Endodermal cell (in vitro differentiated cells): ENCODE data around the gene MICAL3. TPM values are rescaled to one million over a fixed set of nuclear protein-coding genes. Genes with fewer than 3 reads are reported as not detected.

Source experiments
- DNase-seq: peaks from one replicate; pipeline ENCODE4 v3.0.0-alpha.2; 2017
- H3K27ac ChIP-seq: 2 replicates; pipeline ENCODE4 v1.5.1; 2013; ENCODE audit warnings: mild to moderate bottlenecking, low read depth, low read length, moderate library complexity
- H3K27me3 ChIP-seq: 2 replicates; pipeline ENCODE4 v1.6.1; 2013; ENCODE audit warnings: mild to moderate bottlenecking, low read length, moderate library complexity; ENCODE audit not compliant: insufficient read depth, control insufficient read depth, poor library complexity, severe bottlenecking
- H3K36me3 ChIP-seq: 2 replicates; pipeline ENCODE4 v1.7.0; 2013; ENCODE audit warnings: mild to moderate bottlenecking, low read length, moderate library complexity; ENCODE audit not compliant: control insufficient read depth, insufficient read depth
- H3K4me1 ChIP-seq: one replicate; pipeline ENCODE4 v1.7.0; 2013; ENCODE audit warnings: low read length; ENCODE audit not compliant: control insufficient read depth, insufficient read depth
- H3K4me3 ChIP-seq: 2 replicates; pipeline ENCODE4 v1.5.1; 2013; ENCODE audit warnings: mild to moderate bottlenecking, low read length, moderate library complexity
- H3K9ac ChIP-seq: 2 replicates; pipeline ENCODE4 v1.6.1; 2013; ENCODE audit warnings: mild to moderate bottlenecking, low read length, moderate library complexity; ENCODE audit not compliant: poor library complexity, severe bottlenecking; ENCODE audit errors: extremely low read depth
- H3K9me3 ChIP-seq: 2 replicates; pipeline ENCODE4 v1.6.1; 2013; ENCODE audit warnings: mild to moderate bottlenecking, low read length, moderate library complexity; ENCODE audit not compliant: control insufficient read depth
- H3K27ac Mint-ChIP-seq: 2 replicates; pipeline ENCODE4 v1.8.0; 2020; ENCODE audit warnings: mixed read lengths
- H3K27me3 Mint-ChIP-seq: 2 replicates; pipeline ENCODE4 v1.8.0; 2021; ENCODE audit warnings: mild to moderate bottlenecking, mixed read lengths; ENCODE audit not compliant: insufficient read depth
- H3K36me3 Mint-ChIP-seq: 2 replicates; pipeline ENCODE4 v1.8.0; 2020; ENCODE audit warnings: low read depth, mixed read lengths
- H3K4me1 Mint-ChIP-seq: 2 replicates; pipeline ENCODE4 v1.8.0; 2020; ENCODE audit warnings: mixed read lengths
- H3K4me3 Mint-ChIP-seq: 2 replicates; pipeline ENCODE4 v1.8.0; 2020; ENCODE audit warnings: mild to moderate bottlenecking, moderate library complexity, mixed read lengths
- H3K9me3 Mint-ChIP-seq: 2 replicates; pipeline ENCODE4 v1.8.0; 2020; ENCODE audit warnings: mild to moderate bottlenecking, mixed read lengths
- CTCF ChIP-seq: fragments of 200-600 bp; sonication (generic); conservative IDR thresholded peaks from 2 replicates; pipeline ENCODE4 v1.5.0; 2021; ENCODE audit warnings: antibody characterized with exemption, mild to moderate bottlenecking
- WGBS, 2 experiments: methylation state at CpG; one replicate each; pipeline versions ENCODE4 v1.1.5 to v1.1.7; 2013; ENCODE audit warnings: missing lambda C conversion rate in 2 of 2, mixed read lengths in 1 of 2; ENCODE audit not compliant: insufficient coverage in 1 of 2, insufficient read length in 1 of 2; 5-methylcytosine and 5-hydroxymethylcytosine counted together
- total RNA-seq, 2 donors: library from RNA; stranded (reverse); fragmentation: NEBNext Ultra II Directional in 1 of 2; extraction: Animal tissue kit (Norgen Biotek cat#: 25700) in 1 of 2; gene quantifications; 2 replicates in 1 of 2; 3 replicates in 1 of 2; pipeline ENCODE4 v1.2.1, GENCODE V29; 2021

The MICAL3 gene
- total RNA-seq, 2 donors from 2014 or later: 42.8 to 48.1 TPM

DNA sequence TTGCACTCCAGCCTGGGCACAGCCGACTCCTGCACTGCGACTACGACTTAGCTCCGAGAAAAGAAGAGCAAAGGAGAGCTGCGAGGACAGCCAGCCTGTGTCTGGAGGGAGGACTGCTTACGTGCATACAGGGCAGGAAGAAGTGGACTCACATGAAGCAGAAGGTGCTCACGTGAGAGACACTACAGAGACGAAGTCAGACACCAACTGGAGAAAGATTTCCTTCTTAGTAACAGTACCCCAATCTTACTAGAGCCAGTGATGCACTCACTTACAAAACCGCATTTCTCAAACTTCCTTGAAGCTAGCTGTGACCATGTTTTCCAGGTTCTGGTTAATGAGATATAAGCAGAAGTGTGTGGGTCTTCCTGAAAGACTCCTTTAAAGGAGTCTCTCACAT lies 67.7 kb downstream of the MICAL3 start:
- no peak overlapping the region for H3K4me3 Mint-ChIP-seq
- Histone ChIP-seq H3K36me3 (no peaks in the 10 kb centered on the region), H3K9ac (no peak overlapping the region), H3K9me3 (no peaks in the 10 kb centered on the region), H3K4me1 (peaks cover 15% of the 10 kb centered on the region), H3K27ac (no peak overlapping the region), H3K27me3 (no peaks in the 10 kb centered on the region), H3K4me3 (no peak overlapping the region)
- DNase-seq: no peak
- H3K4me1 Mint-ChIP-seq: peaks cover 30% of the 10 kb centered on the region
- H3K27me3 Mint-ChIP-seq: no peaks in the 10 kb centered on the region
- H3K9me3 Mint-ChIP-seq: no peaks in the 10 kb centered on the region
- peaks cover 2% of the 10 kb centered on the region for H3K36me3 Mint-ChIP-seq
- WGBS, 2 experiments: 95 to 98% methylated on average over 4 to 9 of the region's 9 CpGs
- TF ChIP-seq CTCF: no peak
- no peak overlapping the region for H3K27ac Mint-ChIP-seq

GRCh38 chr22:17955590-17956379 lies 68.6 kb downstream of the MICAL3 start:
- H3K9me3 Mint-ChIP-seq: no peaks in the 10 kb centered on the region
- H3K36me3 ChIP-seq: no peaks in the 10 kb centered on the region
- peaks cover 25% of the 10 kb centered on the region for H3K4me1 Mint-ChIP-seq
- H3K9me3 ChIP-seq: no peaks in the 10 kb centered on the region
- no peak overlapping the region for H3K27ac Mint-ChIP-seq
- no peak overlapping the region for H3K4me3 Mint-ChIP-seq
- DNase-seq: no peak
- H3K9ac ChIP-seq: no peak overlapping the region
- H3K27me3 Mint-ChIP-seq: no peaks in the 10 kb centered on the region
- H3K4me1 ChIP-seq: peaks cover 7% of the 10 kb centered on the region
- no peak overlapping the region for H3K4me3 ChIP-seq
- WGBS, 2 experiments: 88 to 97% methylated on average over 5 to 8 of the region's 8 CpGs
- H3K27me3 ChIP-seq: no peaks in the 10 kb centered on the region
- H3K36me3 Mint-ChIP-seq: peaks cover 2% of the 10 kb centered on the region
- TF ChIP-seq CTCF: no peak
- H3K27ac ChIP-seq: no peak overlapping the region

DNA sequence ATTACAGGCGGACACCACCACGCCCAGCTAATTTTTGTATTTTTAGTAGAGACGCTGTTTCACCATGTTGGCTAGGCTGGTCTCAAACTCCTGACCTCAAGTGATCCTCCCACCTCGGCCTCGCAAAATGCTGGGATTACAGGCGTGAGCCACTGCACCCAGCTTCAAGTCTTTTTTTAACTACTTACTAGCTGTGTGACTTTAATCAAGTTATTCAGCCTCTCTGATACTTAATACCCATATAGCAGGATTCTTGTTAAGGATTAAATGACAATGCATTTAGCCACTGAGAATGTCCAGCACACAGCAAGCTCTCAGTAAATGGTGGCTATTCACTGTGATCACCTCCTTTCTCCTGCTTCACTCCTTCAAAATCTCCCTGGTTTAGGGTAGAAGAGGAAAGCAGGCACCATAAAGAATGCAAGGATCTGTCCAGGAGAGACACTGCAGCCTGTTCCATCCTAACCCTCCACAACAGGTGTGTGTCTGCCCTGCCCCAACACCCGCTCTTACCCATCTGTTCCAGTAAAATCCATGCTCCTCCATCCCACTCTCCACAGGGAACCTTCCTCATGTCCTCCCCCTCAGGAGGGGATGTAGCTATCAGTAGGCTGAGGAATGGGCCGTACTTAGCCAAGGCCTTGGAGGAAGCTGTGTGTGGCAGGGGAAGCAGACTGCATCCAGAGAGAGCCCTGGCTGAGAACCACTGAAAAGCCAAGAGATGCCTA lies 69.3 kb downstream of the MICAL3 start:
- Mint-ChIP-seq H3K9me3 (no peaks in the 10 kb centered on the region), H3K4me1 (peaks cover 21% of the 10 kb centered on the region), H3K27ac (no peak overlapping the region), H3K36me3 (peaks cover 2% of the 10 kb centered on the region), H3K27me3 (no peaks in the 10 kb centered on the region), H3K4me3 (no peak overlapping the region)
- WGBS, 2 experiments: 94 to 95% methylated on average over 6 to 8 of the region's 8 CpGs
- Histone ChIP-seq H3K9ac (no peak overlapping the region), H3K36me3 (no peaks in the 10 kb centered on the region), H3K27ac (no peak overlapping the region), H3K27me3 (no peaks in the 10 kb centered on the region), H3K4me1 (no peaks in the 10 kb centered on the region), H3K9me3 (no peaks in the 10 kb centered on the region), H3K4me3 (no peak overlapping the region)
- no peak for DNase-seq
- TF ChIP-seq CTCF: no peak
